Trophoblast cell (in vitro differentiated cells and primary cell): ENCODE results near the gene KCNH4.
"Not testable (repeated sequence)": the region's sequence is repeated elsewhere in the genome, so short reads cannot be mapped to it uniquely, and the experiment has no call there.

Source experiments
- DNase-seq, 2 donors: peaks; one replicate each; pipeline ENCODE4 v3.0.0-alpha.2; 2016
- H2AFZ ChIP-seq: 2 replicates; pipeline ENCODE4 v1.6.1; 2013; ENCODE audit warnings: low read length, moderate library complexity, mild to moderate bottlenecking; ENCODE audit not compliant: insufficient read depth, poor library complexity
- H2AK5ac ChIP-seq: 2 replicates; pipeline ENCODE4 v1.6.1; 2013; ENCODE audit warnings: mild to moderate bottlenecking, low read length
- H2BK120ac ChIP-seq: 2 replicates; pipeline ENCODE4 v1.6.1; 2013; ENCODE audit warnings: low read length, mild to moderate bottlenecking, moderate library complexity; ENCODE audit not compliant: insufficient read depth, poor library complexity
- H2BK12ac ChIP-seq: 2 replicates; pipeline ENCODE4 v1.6.1; 2013; ENCODE audit warnings: mild to moderate bottlenecking, low read length, moderate library complexity
- H2BK5ac ChIP-seq: 2 replicates; pipeline ENCODE4 v1.6.1; 2013; ENCODE audit warnings: low read length, low read depth, moderate library complexity, mild to moderate bottlenecking; ENCODE audit not compliant: poor library complexity
- H3K14ac ChIP-seq: 2 replicates; pipeline ENCODE4 v1.6.1; 2013; ENCODE audit warnings: mild to moderate bottlenecking, low read length
- H3K18ac ChIP-seq: 2 replicates; pipeline ENCODE4 v1.6.1; 2013; ENCODE audit warnings: mild to moderate bottlenecking, low read length
- H3K23ac ChIP-seq: 2 replicates; pipeline ENCODE4 v1.6.1; 2013; ENCODE audit warnings: low read length
- H3K27ac ChIP-seq: 2 replicates; pipeline ENCODE4 v1.5.1; 2013; ENCODE audit warnings: low read depth, mild to moderate bottlenecking, inconsistent platforms, low read length, moderate library complexity
- H3K27me3 ChIP-seq: 2 replicates; pipeline ENCODE4 v1.6.1; 2013; ENCODE audit warnings: inconsistent platforms, mild to moderate bottlenecking, low read length, moderate library complexity; ENCODE audit not compliant: insufficient read depth
- H3K36me3 ChIP-seq, 2 experiments: 1 replicate in 1 of 2; 2 replicates in 1 of 2; pipeline ENCODE4 v1.6.1; 2013; ENCODE audit warnings: low read length in 2 of 2, mild to moderate bottlenecking in 2 of 2, moderate library complexity in 1 of 2; ENCODE audit not compliant: insufficient read depth in 2 of 2, control insufficient read depth in 1 of 2
- H3K4ac ChIP-seq: 2 replicates; pipeline ENCODE4 v1.6.1; 2013; ENCODE audit warnings: low read depth, mild to moderate bottlenecking, low read length, moderate library complexity
- H3K4me1 ChIP-seq, 2 experiments: 1 replicate in 1 of 2; 2 replicates in 1 of 2; pipeline ENCODE4 v1.6.1; 2013; ENCODE audit warnings: low read length in 2 of 2, mild to moderate bottlenecking in 2 of 2, moderate library complexity in 1 of 2; ENCODE audit not compliant: insufficient read depth in 2 of 2, control insufficient read depth in 1 of 2
- H3K4me2 ChIP-seq: 2 replicates; pipeline ENCODE4 v1.6.1; 2013; ENCODE audit warnings: inconsistent platforms, mild to moderate bottlenecking, low read length, moderate library complexity
- H3K4me3 ChIP-seq: 2 replicates; pipeline ENCODE4 v1.5.1; 2013; ENCODE audit warnings: mild to moderate bottlenecking, low read depth, low read length, inconsistent platforms
- H3K79me1 ChIP-seq: one replicate; pipeline ENCODE4 v1.6.1; 2013; ENCODE audit warnings: low read length
- H3K79me2 ChIP-seq: 2 replicates; pipeline ENCODE4 v1.6.1; 2013; ENCODE audit warnings: low read length, mild to moderate bottlenecking; ENCODE audit not compliant: control insufficient read depth, insufficient read depth, poor library complexity
- H3K9ac ChIP-seq: 2 replicates; pipeline ENCODE4 v1.6.1; 2013; ENCODE audit warnings: mild to moderate bottlenecking, low read length
- H3K9me3 ChIP-seq: 2 replicates; pipeline ENCODE4 v1.6.1; 2013; ENCODE audit warnings: low read depth, mild to moderate bottlenecking, control low read depth, inconsistent platforms, low read length; ENCODE audit not compliant: insufficient read depth
- H4K12ac ChIP-seq: 2 replicates; pipeline ENCODE4 v1.6.1; 2013; ENCODE audit warnings: low read depth, mild to moderate bottlenecking, low read length, moderate library complexity
- H4K8ac ChIP-seq: 2 replicates; pipeline ENCODE4 v1.6.1; 2013; ENCODE audit warnings: low read depth, mild to moderate bottlenecking, low read length, moderate library complexity
- H4K91ac ChIP-seq: one replicate; pipeline ENCODE4 v1.6.1; 2013; ENCODE audit warnings: low read depth, mild to moderate bottlenecking, low read length, moderate library complexity
- WGBS: extraction: QIAGEN DNeasy Blood & Tissue Kit; methylation state at CpG from one replicate; pipeline ENCODE4 v1.1.7; 2013; ENCODE audit warnings: missing lambda C conversion rate; ENCODE audit not compliant: insufficient read length, insufficient coverage; ENCODE audit errors: extremely low coverage; 5-methylcytosine and 5-hydroxymethylcytosine counted together

Gene KCNH4

GRCh38 chr17:42186191-42186590, 5.2 kb upstream of the KCNH4 start:
- H4K8ac ChIP-seq, H2BK5ac ChIP-seq, H3K9ac ChIP-seq, H3K79me1 ChIP-seq, H3K14ac ChIP-seq, H4K91ac ChIP-seq, H3K27ac ChIP-seq, H2AFZ ChIP-seq, H3K9me3 ChIP-seq, H3K4me2 ChIP-seq, H2BK12ac ChIP-seq, H2AK5ac ChIP-seq, DNase-seq, H3K23ac ChIP-seq, H4K12ac ChIP-seq, H3K79me2 ChIP-seq, H2BK120ac ChIP-seq, H3K4ac ChIP-seq, H3K18ac ChIP-seq, H3K36me3 ChIP-seq, H3K4me3 ChIP-seq: not testable (repeated sequence)
- no CpG with 5 or more reads among the region's 5 CpGs for WGBS
- peaks cover 28% of the 10 kb centered on the region for H3K27me3 ChIP-seq
- peaks cover 9 to 12% of the 10 kb centered on the region in 2 experiments for H3K4me1 ChIP-seq

GRCh38 chr17:42185621-42185930, 4.6 kb upstream of the KCNH4 start:
- Histone ChIP-seq H2BK120ac (no peak overlapping the region), H3K4me1 (peaks cover 12 to 18% of the 10 kb centered on the region in 2 experiments), H3K4me2 (no peak overlapping the region), H4K91ac (no peak overlapping the region), H3K9ac (no peak overlapping the region), H4K12ac (no peak overlapping the region), H3K4me3 (no peak overlapping the region), H3K79me2 (no peaks in the 10 kb centered on the region), H3K27me3 (peaks cover 34% of the 10 kb centered on the region), H3K79me1 (no peaks in the 10 kb centered on the region), H3K36me3 (no peaks in the 10 kb centered on the region), H2BK12ac (no peak overlapping the region), H3K14ac (no peak overlapping the region), H3K9me3 (peaks cover 6% of the 10 kb centered on the region), H3K4ac (no peak overlapping the region), H4K8ac (no peak overlapping the region), H3K18ac (no peak overlapping the region), H2AK5ac (no peak overlapping the region), H3K23ac (no peak overlapping the region), H2BK5ac (no peak overlapping the region), H2AFZ (no peak overlapping the region), H3K27ac (no peak overlapping the region)
- no CpG with 5 or more reads among the region's 7 CpGs for WGBS
- DNase-seq: no peak

GRCh38 chr17:42184713-42185620, 4.0 kb upstream of the KCNH4 start, which contains the start of gene HCRT:
Gene HCRT (minus strand): TSS chr17:42185452. CDS start chr17:42185365, 87 bp downstream.
- Histone ChIP-seq H3K79me1 (no peaks in the 10 kb centered on the region), H3K4me2 (peak within 1 kb of the TSS; percentile 83), H3K9ac (no peak within 1 kb of the TSS), H2AFZ (peak within 1 kb of the TSS; percentile 10), H2AK5ac (no peak within 1 kb of the TSS), H4K8ac (no peak within 1 kb of the TSS), H3K9me3 (peaks cover 6% of the 10 kb centered on the region), H3K4me3 (no peak within 1 kb of the TSS), H4K91ac (peak within 1 kb of the TSS; percentile 6), H3K4ac (no peak within 1 kb of the TSS), H3K36me3 (no peaks in the 10 kb centered on the region), H3K18ac (no peak within 1 kb of the TSS), H2BK5ac (no peak within 1 kb of the TSS), H2BK120ac (peak within 1 kb of the TSS; percentile 15), H4K12ac (no peak within 1 kb of the TSS), H3K79me2 (no peaks in the 10 kb centered on the region), H2BK12ac (peak within 1 kb of the TSS; percentile 23), H3K27ac (no peak within 1 kb of the TSS), H3K23ac (no peak within 1 kb of the TSS), H3K4me1 (peaks cover 12 to 22% of the 10 kb centered on the region in 2 experiments), H3K27me3 (peaks cover 38% of the 10 kb centered on the region), H3K14ac (no peak within 1 kb of the TSS)
- no CpG with 5 or more reads among the region's 11 CpGs for WGBS
- no peak for DNase-seq

- H4K91ac ChIP-seq: peak overlapping the region; percentile 6
- no peak overlapping the region for H3K9ac ChIP-seq
- no peak overlapping the region for H3K14ac ChIP-seq
- H3K4me1 ChIP-seq: peaks cover 12 to 22% of the 10 kb centered on the region in 2 experiments
- no peaks in the 10 kb centered on the region for H3K36me3 ChIP-seq
- no peak overlapping the region for H2BK5ac ChIP-seq
- H3K4me2 ChIP-seq: peak overlapping the region; percentile 83
- no peak overlapping the region for H3K4ac ChIP-seq
- no peak overlapping the region for H3K27ac ChIP-seq
- DNase-seq: peak; percentile 51 to 74
- no peak overlapping the region for H3K23ac ChIP-seq
- no peaks in the 10 kb centered on the region for H3K79me2 ChIP-seq
- H2BK120ac ChIP-seq: peak overlapping the region; percentile 15
- H3K79me1 ChIP-seq: no peaks in the 10 kb centered on the region
- H3K4me3 ChIP-seq: peak overlapping the region; percentile 51
- peak overlapping the region; percentile 23 for H2BK12ac ChIP-seq
- no peak overlapping the region for H2AK5ac ChIP-seq
- no peak overlapping the region for H3K18ac ChIP-seq
- H3K27me3 ChIP-seq: peaks cover 38% of the 10 kb centered on the region
- no CpG with 5 or more reads among the region's 83 CpGs for WGBS
- no peak overlapping the region for H4K12ac ChIP-seq
- H3K9me3 ChIP-seq: peaks cover 6% of the 10 kb centered on the region
- H2AFZ ChIP-seq: peak overlapping the region; percentile 10
- H4K8ac ChIP-seq: no peak overlapping the region
Measured at GRCh38 chr17:42183741-42184711, 3.1 kb upstream of the KCNH4 start.
